Chondrocyte (in vitro differentiated cells): ENCODE measurements around the gene CSH1. TPM values are rescaled to one million over a fixed set of nuclear protein-coding genes. Genes with fewer than 3 reads are reported as not detected.
A peak's percentile ranks its signal among the peaks of the same experiment; 100 is the strongest.

ENCODE experiments used
- DNase-seq: peaks from one replicate; pipeline ENCODE4 v3.0.0; 2021; ENCODE audit warnings: mixed read lengths, low spot score
- H3K27ac Mint-ChIP-seq: one replicate; pipeline ENCODE4 v1.8.0; 2021; ENCODE audit warnings: mild to moderate bottlenecking, moderate library complexity, mixed read lengths; ENCODE audit not compliant: unreplicated experiment
- H3K27me3 Mint-ChIP-seq: 2 replicates; pipeline ENCODE4 v1.8.0; 2021; ENCODE audit warnings: low read depth, mixed read lengths
- H3K36me3 Mint-ChIP-seq: 2 replicates; pipeline ENCODE4 v1.8.0; 2021; ENCODE audit warnings: low read depth, mixed read lengths
- H3K4me1 Mint-ChIP-seq: 2 replicates; pipeline ENCODE4 v1.8.0; 2021; ENCODE audit warnings: low read depth, mild to moderate bottlenecking, mixed read lengths
- H3K4me3 Mint-ChIP-seq: one replicate; pipeline ENCODE4 v1.8.0; 2021; ENCODE audit warnings: mild to moderate bottlenecking, moderate library complexity, mixed read lengths; ENCODE audit not compliant: unreplicated experiment
- H3K9me3 Mint-ChIP-seq: 2 replicates; pipeline ENCODE4 v1.8.0; 2021; ENCODE audit warnings: low read depth, mixed read lengths
- CTCF ChIP-seq: fragments of 200-600 bp; sonication (generic); IDR thresholded peaks from 2 replicates; pipeline ENCODE4 v1.5.0; 2021; ENCODE audit warnings: antibody characterized with exemption, mild to moderate bottlenecking, moderate library complexity
- total RNA-seq: library from RNA; stranded (reverse); gene quantifications from 3 replicates; pipeline ENCODE4 v1.2.1, GENCODE V29; 2021

Gene CSH1
- total RNA-seq, 1 donor from 2014 or later, result not detected

GRCh38 chr17:63931981-63932561, 35.7 kb upstream of the CSH1 start, which contains the start of gene CD79B:
Gene CD79B, minus strand, starts transcription at chr17:63932331. Its CDS starts 70 bp downstream, at chr17:63932261.
- H3K9me3 Mint-ChIP-seq, result no peaks in the 10 kb centered on the region
- no peaks in the 10 kb centered on the region for H3K36me3 Mint-ChIP-seq
- H3K4me1 Mint-ChIP-seq, result no peaks in the 10 kb centered on the region
- DNase-seq, result no peak
- peak within 1 kb of the TSS; percentile 45 for H3K27ac Mint-ChIP-seq
- peaks cover 14% of the 10 kb centered on the region for H3K27me3 Mint-ChIP-seq
- no peak for TF ChIP-seq CTCF
- H3K4me3 Mint-ChIP-seq, result no peak within 1 kb of the TSS

- Mint-ChIP-seq H3K36me3 (no peaks in the 10 kb centered on the region), H3K4me1 (no peaks in the 10 kb centered on the region), H3K4me3 (no peak overlapping the region), H3K9me3 (no peaks in the 10 kb centered on the region), H3K27ac (no peak overlapping the region), H3K27me3 (peaks cover 10% of the 10 kb centered on the region)
- no peak for TF ChIP-seq CTCF
- DNase-seq, result no peak
These were observed 34.7 kb upstream of the CSH1 start for GRCh38 chr17:63930951-63931575.

- Mint-ChIP-seq H3K9me3 (no peaks in the 10 kb centered on the region), H3K4me1 (no peaks in the 10 kb centered on the region), H3K36me3 (no peaks in the 10 kb centered on the region), H3K27ac (no peak overlapping the region), H3K4me3 (no peak overlapping the region), H3K27me3 (peaks cover 4% of the 10 kb centered on the region)
- no peak for DNase-seq
- TF ChIP-seq CTCF, result no peak
These were observed 33.7 kb upstream of the CSH1 start for GRCh38 chr17:63929860-63930766.

- H3K36me3 Mint-ChIP-seq, result no peaks in the 10 kb centered on the region
- no peaks in the 10 kb centered on the region for H3K9me3 Mint-ChIP-seq
- no peaks in the 10 kb centered on the region for H3K4me1 Mint-ChIP-seq
- H3K27ac Mint-ChIP-seq, result no peak overlapping the region
- no peaks in the 10 kb centered on the region for H3K27me3 Mint-ChIP-seq
- DNase-seq, result no peak
- TF ChIP-seq CTCF, result no peak
- no peak overlapping the region for H3K4me3 Mint-ChIP-seq
These were observed 32.8 kb upstream of the CSH1 start for GRCh38 chr17:63928966-63929695.

DNA sequence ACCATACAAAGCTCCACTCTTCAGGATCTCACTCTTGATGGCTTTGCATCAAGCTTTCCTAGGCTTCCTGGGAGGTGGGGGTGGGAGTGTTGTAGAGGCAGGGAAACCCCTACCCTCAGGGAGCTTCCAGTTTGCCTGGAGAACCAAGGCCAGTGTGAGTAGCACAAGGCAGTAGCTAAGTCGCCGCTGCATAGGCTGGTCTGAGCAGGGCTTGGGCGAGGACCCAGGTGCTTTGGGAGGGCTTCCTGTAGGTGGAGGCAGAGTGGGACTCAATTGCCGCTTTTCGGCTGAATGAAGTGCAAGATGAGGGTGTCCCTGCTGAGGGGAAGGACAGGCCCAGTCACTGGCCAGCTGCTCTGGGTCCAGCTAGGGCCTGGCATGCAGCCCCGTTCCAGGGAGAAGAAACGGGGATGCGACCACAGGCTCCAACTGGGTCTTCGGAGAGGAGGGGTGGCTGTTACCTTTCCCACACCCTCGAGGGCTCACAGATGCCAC, 31.8 kb upstream of the CSH1 start:
- TF ChIP-seq CTCF, result no peak
- Mint-ChIP-seq H3K27ac (no peak overlapping the region), H3K36me3 (no peaks in the 10 kb centered on the region), H3K4me1 (no peaks in the 10 kb centered on the region), H3K9me3 (no peaks in the 10 kb centered on the region), H3K27me3 (no peaks in the 10 kb centered on the region), H3K4me3 (no peak overlapping the region)
- DNase-seq, result no peak
